Fibroblast of lung (primary cell): ENCODE measurements around the gene SPATA12. TPM values are rescaled to one million over a fixed set of nuclear protein-coding genes. Genes with fewer than 3 reads are reported as not detected.

Source experiments
- DNase-seq, 2 donors: peaks; one replicate each; pipeline versions ENCODE4 v3.0.0 to v3.0.0-alpha.2; 2010; ENCODE audit warnings: low read depth in 2 of 2
- H2AFZ ChIP-seq: 2 replicates; pipeline ENCODE4 v1.5.1; 2012; ENCODE audit warnings: low read length, control low read depth, inconsistent platforms
- H3K27ac ChIP-seq: 2 replicates; pipeline ENCODE4 v1.5.1; 2011; ENCODE audit warnings: low read length, control low read depth; ENCODE audit not compliant: insufficient read depth
- H3K27me3 ChIP-seq: 2 replicates; pipeline ENCODE4 v1.5.1; 2011; ENCODE audit warnings: mild to moderate bottlenecking, low read length; ENCODE audit not compliant: control insufficient read depth, insufficient read depth
- H3K36me3 ChIP-seq: 2 replicates; pipeline ENCODE4 v1.5.1; 2011; ENCODE audit warnings: low read length; ENCODE audit not compliant: control insufficient read depth, insufficient read depth
- H3K4me1 ChIP-seq: 2 replicates; pipeline ENCODE4 v1.5.1; 2011; ENCODE audit warnings: low read length; ENCODE audit not compliant: control insufficient read depth, insufficient read depth; ENCODE audit errors: extremely low read depth
- H3K4me2 ChIP-seq: 2 replicates; pipeline ENCODE4 v1.5.1; 2011; ENCODE audit warnings: low read length, control low read depth; ENCODE audit not compliant: insufficient read depth; ENCODE audit errors: extremely low read depth
- H3K4me3 ChIP-seq, 4 experiments: fragments of 200-600 bp in 1 of 4; sonication (generic) in 1 of 4; replicated peaks in 1 of 4; 2 replicates each; pipeline ENCODE4 v1.5.1; 2011 to 2016; ENCODE audit warnings: low read length in 4 of 4, low read depth in 3 of 4, mild to moderate bottlenecking in 3 of 4, control low read depth in 2 of 4, inconsistent platforms in 1 of 4, mixed read lengths in 1 of 4; ENCODE audit not compliant: insufficient read depth in 1 of 4; ENCODE audit errors: control extremely low read depth in 1 of 4
- H3K79me2 ChIP-seq: 2 replicates; pipeline ENCODE4 v1.5.1; 2012; ENCODE audit warnings: mild to moderate bottlenecking, low read length, inconsistent platforms; ENCODE audit not compliant: control insufficient read depth, insufficient read depth
- H3K9ac ChIP-seq: 2 replicates; pipeline ENCODE4 v1.5.1; 2011; ENCODE audit warnings: mild to moderate bottlenecking, low read length, control low read depth; ENCODE audit not compliant: insufficient read depth
- H3K9me3 ChIP-seq: 2 replicates; pipeline ENCODE4 v1.5.1; 2012; ENCODE audit warnings: low read depth, low read length; ENCODE audit not compliant: control insufficient read depth, insufficient read depth
- H4K20me1 ChIP-seq: 2 replicates; pipeline ENCODE4 v1.5.1; 2011; ENCODE audit warnings: low read length; ENCODE audit not compliant: control insufficient read depth, insufficient read depth; ENCODE audit errors: extremely low read depth
- EZH2 ChIP-seq: IDR thresholded peaks from 2 replicates; pipeline ENCODE4 v1.5.1; 2012; ENCODE audit warnings: low read length, control low read depth, mild to moderate bottlenecking; ENCODE audit errors: missing control alignments
- polyA plus RNA-seq, 2 donors: library from polyadenylated mRNA; depleted of rRNA in 1 of 2; stranded (reverse) in 1 of 2; unstranded in 1 of 2; fragments of >200 nt; gene quantifications; 2 replicates each; pipeline ENCODE4 v1.2.1, GENCODE V29; 2011 to 2012; ENCODE audit warnings: missing spikeins in 1 of 2
- total RNA-seq: library from RNA; depleted of rRNA; stranded (reverse); fragments of >200 nt; gene quantifications from 2 replicates; pipeline ENCODE4 v1.2.1, GENCODE V29; 2014
- TF ChIP-seq, protein P1 (sequence below), 2 donors: IDR thresholded peaks in 1 of 2; conservative IDR thresholded peaks in 1 of 2; 1 replicate in 1 of 2; 2 replicates in 1 of 2; pipeline ENCODE4 v1.5.1; 2011 to 2012; ENCODE audit warnings: low read length in 2 of 2, control low read depth in 1 of 2, inconsistent platforms in 1 of 2, low read depth in 1 of 2, mild to moderate bottlenecking in 1 of 2

Gene SPATA12
- total and polyA plus RNA-seq, 2 donors (not counting 1 experiment from before 2014, with no cell fraction given): not detected

DNA sequence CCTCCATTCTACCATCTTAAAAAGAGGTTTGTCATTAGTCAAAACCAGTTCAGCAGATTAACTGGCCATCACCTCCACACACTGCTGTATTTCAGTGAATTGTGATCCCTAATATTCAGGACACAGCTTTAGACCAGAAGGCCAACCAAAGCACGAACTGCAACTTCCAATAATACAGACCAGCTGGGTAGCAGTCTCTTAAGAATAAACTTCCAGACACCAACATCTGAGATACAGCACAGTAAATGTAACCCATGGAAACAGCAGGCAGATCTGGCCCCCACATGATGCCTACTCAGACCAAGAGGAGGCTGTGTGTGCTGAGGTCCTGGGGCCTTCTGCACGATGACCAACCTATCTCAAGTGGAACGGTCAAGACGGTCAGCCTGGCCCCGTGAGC is 34.9 kb downstream of the SPATA12 start:
- H4K20me1 ChIP-seq: no peaks in the 10 kb centered on the region
- no peak overlapping the region for H3K4me2 ChIP-seq
- no peak overlapping the region for H3K9ac ChIP-seq
- H3K36me3 ChIP-seq: no peaks in the 10 kb centered on the region
- H3K79me2 ChIP-seq: no peaks in the 10 kb centered on the region
- no peak for DNase-seq
- no peaks in the 10 kb centered on the region for H3K27me3 ChIP-seq
- no peak overlapping the region for H2AFZ ChIP-seq
- TF ChIP-seq, protein P1, sequence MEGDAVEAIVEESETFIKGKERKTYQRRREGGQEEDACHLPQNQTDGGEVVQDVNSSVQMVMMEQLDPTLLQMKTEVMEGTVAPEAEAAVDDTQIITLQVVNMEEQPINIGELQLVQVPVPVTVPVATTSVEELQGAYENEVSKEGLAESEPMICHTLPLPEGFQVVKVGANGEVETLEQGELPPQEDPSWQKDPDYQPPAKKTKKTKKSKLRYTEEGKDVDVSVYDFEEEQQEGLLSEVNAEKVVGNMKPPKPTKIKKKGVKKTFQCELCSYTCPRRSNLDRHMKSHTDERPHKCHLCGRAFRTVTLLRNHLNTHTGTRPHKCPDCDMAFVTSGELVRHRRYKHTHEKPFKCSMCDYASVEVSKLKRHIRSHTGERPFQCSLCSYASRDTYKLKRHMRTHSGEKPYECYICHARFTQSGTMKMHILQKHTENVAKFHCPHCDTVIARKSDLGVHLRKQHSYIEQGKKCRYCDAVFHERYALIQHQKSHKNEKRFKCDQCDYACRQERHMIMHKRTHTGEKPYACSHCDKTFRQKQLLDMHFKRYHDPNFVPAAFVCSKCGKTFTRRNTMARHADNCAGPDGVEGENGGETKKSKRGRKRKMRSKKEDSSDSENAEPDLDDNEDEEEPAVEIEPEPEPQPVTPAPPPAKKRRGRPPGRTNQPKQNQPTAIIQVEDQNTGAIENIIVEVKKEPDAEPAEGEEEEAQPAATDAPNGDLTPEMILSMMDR (conservative IDR thresholded peaks at IDR 0.05 in 1 of 2, IDR thresholded peaks at IDR 0.05 in 1 of 2; ENCODE audit: low read depth in 1 of 2, low read length in 2 of 2): no peak
- TF ChIP-seq EZH2: no peak
- no peaks in the 10 kb centered on the region for H3K4me1 ChIP-seq
- no peak overlapping the region for H3K4me3 ChIP-seq
- H3K27ac ChIP-seq: no peak overlapping the region
- no peaks in the 10 kb centered on the region for H3K9me3 ChIP-seq

DNA sequence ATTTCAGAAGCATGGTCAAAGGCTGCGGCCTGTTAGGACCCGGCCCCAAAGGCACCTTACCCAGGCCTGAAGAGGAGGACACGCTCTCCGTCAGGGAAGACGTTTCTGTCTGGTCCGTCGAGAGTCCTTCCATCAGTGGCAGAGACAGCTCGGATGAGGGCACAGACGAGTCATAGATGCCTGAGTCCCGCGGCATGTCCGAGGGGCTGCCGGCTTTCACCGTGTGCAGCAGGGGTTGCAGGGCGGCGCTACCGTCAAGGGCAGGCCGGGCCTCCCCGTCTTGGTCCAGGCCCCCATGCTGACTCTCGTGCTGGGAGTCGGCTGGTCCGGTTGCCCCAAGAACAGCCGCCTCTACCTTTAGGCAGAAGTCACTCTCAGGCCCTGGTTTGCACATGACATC is 37.1 kb downstream of the SPATA12 start:
- no peaks in the 10 kb centered on the region for H3K9me3 ChIP-seq
- TF ChIP-seq, protein P1 (conservative IDR thresholded peaks at IDR 0.05 in 1 of 2, IDR thresholded peaks at IDR 0.05 in 1 of 2; ENCODE audit: low read depth in 1 of 2, low read length in 2 of 2): no peak
- TF ChIP-seq EZH2: no peak
- H3K4me1 ChIP-seq: no peaks in the 10 kb centered on the region

DNA sequence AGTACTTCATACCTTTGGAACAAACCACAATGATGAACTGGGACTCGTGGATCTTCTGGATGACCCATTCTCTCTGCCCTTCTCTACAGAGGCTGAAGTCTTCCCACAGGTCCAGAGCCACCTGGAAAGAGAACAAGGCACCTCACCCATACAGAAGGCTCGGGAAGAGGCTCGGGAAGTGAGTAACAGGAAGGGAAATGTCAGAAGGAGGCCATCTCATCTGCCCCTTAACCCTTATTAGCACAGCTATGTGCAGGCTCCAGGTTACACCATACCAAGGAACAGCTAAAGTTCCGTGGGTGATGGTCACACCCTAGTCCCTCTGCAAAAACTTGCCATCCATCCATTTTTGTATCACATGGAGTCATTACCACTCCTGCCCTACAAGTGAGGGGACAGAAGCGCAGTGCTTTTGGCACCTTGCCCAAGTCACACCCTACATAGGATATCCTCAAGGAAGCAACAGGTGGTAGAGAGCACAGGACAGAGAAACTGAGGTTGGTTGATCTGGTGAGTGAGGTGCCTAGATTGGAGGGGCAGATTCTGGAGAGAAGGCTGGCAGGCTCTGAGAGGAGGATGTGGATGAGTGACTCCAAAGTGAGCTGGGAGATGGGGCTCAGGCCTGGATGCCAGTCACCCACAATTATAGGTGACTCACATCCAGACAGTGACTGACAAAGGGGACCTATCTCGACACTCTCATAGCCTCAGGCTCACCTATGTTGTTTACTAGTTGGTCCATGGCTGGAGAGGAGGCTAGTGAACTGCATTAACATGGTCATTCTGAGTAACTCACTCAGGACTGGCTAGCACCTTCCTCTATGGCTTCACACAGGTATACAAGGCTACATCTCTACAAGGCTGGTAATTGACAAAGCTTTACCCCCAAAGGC is 38.2 kb downstream of the SPATA12 start:
- no peaks in the 10 kb centered on the region for H3K36me3 ChIP-seq
- no peak overlapping the region for H2AFZ ChIP-seq
- TF ChIP-seq EZH2: no peak
- TF ChIP-seq, protein P1 (conservative IDR thresholded peaks at IDR 0.05 in 1 of 2, IDR thresholded peaks at IDR 0.05 in 1 of 2; ENCODE audit: low read depth in 1 of 2, low read length in 2 of 2): no peak
- no peaks in the 10 kb centered on the region for H4K20me1 ChIP-seq
- H3K79me2 ChIP-seq: no peaks in the 10 kb centered on the region
- no peak for DNase-seq
- no peaks in the 10 kb centered on the region for H3K27me3 ChIP-seq
- no peaks in the 10 kb centered on the region for H3K4me1 ChIP-seq
- no peaks in the 10 kb centered on the region for H3K9me3 ChIP-seq
- no peak overlapping the region for H3K9ac ChIP-seq
- no peak overlapping the region for H3K27ac ChIP-seq
- no peak overlapping the region for H3K4me3 ChIP-seq
- H3K4me2 ChIP-seq: no peak overlapping the region

More for the DNA sequence above, 37.1 kb downstream of the SPATA12 start:
- H3K27ac ChIP-seq: no peak overlapping the region
- H3K4me2 ChIP-seq: no peak overlapping the region
- no peaks in the 10 kb centered on the region for H3K79me2 ChIP-seq
- H2AFZ ChIP-seq: no peak overlapping the region
- no peak overlapping the region for H3K4me3 ChIP-seq
- no peaks in the 10 kb centered on the region for H3K27me3 ChIP-seq
- H3K36me3 ChIP-seq: no peaks in the 10 kb centered on the region
- no peaks in the 10 kb centered on the region for H4K20me1 ChIP-seq
- no peak for DNase-seq
- H3K9ac ChIP-seq: no peak overlapping the region
